Endothelial cell of umbilical vein (primary cell): ENCODE data around the gene ENTPD1. TPM values are rescaled to one million over a fixed set of nuclear protein-coding genes. Genes with fewer than 3 reads are reported as not detected.
A peak's percentile ranks its signal among the peaks of the same experiment; 100 is the strongest.

ENCODE experiments used
- BruUV-seq: library from RNA; stranded (reverse); fragments of 400-500 nt; replicated peaks from 2 replicates; lab custom pipeline; 2021; lab: Mats Ljungman, UMichigan
- CTCF ChIA-PET: fragments of 300-600, 350-600 bp; sonication (Branson Sonifier 250); formaldehyde crosslinking; loops from one replicate; lab custom pipeline; 2021; ENCODE audit warnings: antibody characterized with exemption, inconsistent platforms; lab: Charles Lee
- POLR2A ChIA-PET: fragments of 300-600, 350-600 bp; sonication (Branson Sonifier 250); formaldehyde crosslinking; loops from one replicate; lab custom pipeline; 2021; ENCODE audit warnings: antibody characterized with exemption, inconsistent platforms; lab: Charles Lee
- DNase-seq: peaks from one replicate; pipeline ENCODE4 v3.0.0-alpha.2; 2011; ENCODE audit warnings: low read depth, low spot score
- FAIRE-seq: peaks from 2 replicates; lab custom pipeline; 2011; peaks lifted over from hg19 to GRCh38; lab: Jason Lieb, UNC
- H2AFZ ChIP-seq: 2 replicates; pipeline ENCODE4 v1.6.0; 2012; ENCODE audit warnings: low read depth, low read length, control low read depth, inconsistent platforms
- H3K27ac ChIP-seq: 2 replicates; pipeline ENCODE4 v1.5.1; 2011; ENCODE audit warnings: low read depth, mild to moderate bottlenecking, control low read depth, low read length, moderate library complexity; ENCODE audit not compliant: insufficient read depth
- H3K27me3 ChIP-seq, 2 experiments: 2 replicates each; pipeline versions ENCODE4 v1.6.0 to v1.6.1; 2011; ENCODE audit warnings: low read length in 2 of 2, mixed read lengths in 1 of 2; ENCODE audit not compliant: control insufficient read depth in 2 of 2, insufficient read depth in 2 of 2
- H3K36me3 ChIP-seq, 2 experiments: 2 replicates in 1 of 2; 3 replicates in 1 of 2; pipeline ENCODE4 v1.5.1; 2011; ENCODE audit warnings: low read length in 2 of 2, mild to moderate bottlenecking in 1 of 2, moderate library complexity in 1 of 2; ENCODE audit not compliant: control insufficient read depth in 2 of 2, insufficient read depth in 2 of 2; ENCODE audit errors: extremely low read depth in 1 of 2
- H3K4me1 ChIP-seq: 3 replicates; pipeline ENCODE4 v1.5.1; 2011; ENCODE audit warnings: mild to moderate bottlenecking, low read length; ENCODE audit not compliant: control insufficient read depth, insufficient read depth; ENCODE audit errors: extremely low read depth
- H3K4me2 ChIP-seq: 2 replicates; pipeline ENCODE4 v1.6.1; 2011; ENCODE audit warnings: low read length, control low read depth, mixed read lengths; ENCODE audit not compliant: insufficient read depth
- H3K4me3 ChIP-seq, 3 experiments: fragments of 200-600 bp in 1 of 3; sonication (generic), shearing (Covaris generic) in 1 of 3; replicated peaks in 1 of 3; 2 replicates each; pipeline ENCODE4 v1.5.1; 2011 to 2016; ENCODE audit warnings: control low read depth in 3 of 3, low read length in 3 of 3, mild to moderate bottlenecking in 2 of 3, inconsistent platforms in 1 of 3, low read depth in 1 of 3, moderate library complexity in 1 of 3; ENCODE audit not compliant: insufficient read depth in 1 of 3
- H3K79me2 ChIP-seq: 2 replicates; pipeline ENCODE4 v1.6.0; 2012; ENCODE audit warnings: low read length, inconsistent platforms; ENCODE audit not compliant: control insufficient read depth, insufficient read depth
- H3K9ac ChIP-seq: replicated peaks from 2 replicates; pipeline ENCODE3; 2011; ENCODE audit warnings: low read length, control low read depth; ENCODE audit not compliant: insufficient read depth; ENCODE audit errors: extremely low read depth
- H3K9me1 ChIP-seq: replicated peaks from 3 replicates; pipeline ENCODE4 v1.6.0; 2011; ENCODE audit warnings: mild to moderate bottlenecking, low read length; ENCODE audit not compliant: control insufficient read depth, insufficient read depth; ENCODE audit errors: extremely low read depth
- H3K9me3 ChIP-seq: replicated peaks from 2 replicates; pipeline ENCODE4 v1.5.1; 2012; ENCODE audit warnings: low read length, inconsistent platforms; ENCODE audit not compliant: control insufficient read depth, insufficient read depth
- H4K20me1 ChIP-seq: replicated peaks from 2 replicates; pipeline ENCODE3; 2011; ENCODE audit warnings: mild to moderate bottlenecking, low read length; ENCODE audit not compliant: control insufficient read depth, insufficient read depth; ENCODE audit errors: extremely low read depth
- CTCF ChIP-seq, 2 donors: IDR thresholded peaks; 1 replicate in 1 of 2; 2 replicates in 1 of 2; pipeline ENCODE4 v1.5.1; 2011; ENCODE audit warnings: low read length in 2 of 2, mild to moderate bottlenecking in 2 of 2, moderate library complexity in 2 of 2, control low read depth in 1 of 2, inconsistent platforms in 1 of 2, low read depth in 1 of 2; ENCODE audit not compliant: insufficient read depth in 1 of 2; ENCODE audit errors: extremely low read depth in 1 of 2
- EZH2 ChIP-seq: IDR thresholded peaks from 2 replicates; pipeline ENCODE4 v1.6.1; 2012; ENCODE audit warnings: borderline replicate concordance, low read depth, mild to moderate bottlenecking, moderate library complexity, low read length, inconsistent platforms; ENCODE audit not compliant: severe bottlenecking
- FOS ChIP-seq: IDR thresholded peaks from 2 replicates; pipeline ENCODE4 v1.6.1; 2011; ENCODE audit warnings: mild to moderate bottlenecking, low read length, moderate library complexity, borderline replicate concordance; ENCODE audit not compliant: insufficient read depth
- GATA2 ChIP-seq: IDR thresholded peaks from 2 replicates; pipeline ENCODE4 v1.7.0; 2011; ENCODE audit warnings: low read depth, mild to moderate bottlenecking, moderate library complexity, mixed read lengths, low read length; ENCODE audit not compliant: insufficient read length, insufficient read depth
- JUN ChIP-seq: IDR thresholded peaks from 2 replicates; pipeline ENCODE4 v1.6.1; 2011; ENCODE audit warnings: borderline replicate concordance, low read depth; ENCODE audit not compliant: insufficient read length, insufficient read depth
- MYC ChIP-seq: IDR thresholded peaks from one replicate; pipeline ENCODE4 v1.6.1; 2011; ENCODE audit warnings: mild to moderate bottlenecking, low read depth, low read length
- POLR2A ChIP-seq: IDR thresholded peaks from 2 replicates; pipeline ENCODE4 v1.6.1; 2012; ENCODE audit warnings: low read depth, mild to moderate bottlenecking, control low read depth, low read length
- POLR2AphosphoS5 ChIP-seq: IDR thresholded peaks from 2 replicates; pipeline ENCODE4 v1.6.1; 2012; ENCODE audit warnings: low read depth, mild to moderate bottlenecking, control low read depth, low read length, moderate library complexity; ENCODE audit not compliant: insufficient read depth
- dilution Hi-C: fragments of 300-500 bp; cut with MboI; formaldehyde crosslinking; loops from one replicate; pipeline ENCODE4 v1.15.0; 2019; ENCODE audit warnings: low sequenced_read_pairs; ENCODE audit not compliant: extremely low pct_ligation_motif_present
- intact Hi-C: fragments of 100-400 bp; cut with micrococcal nuclease; formaldehyde crosslinking; loops from one replicate; pipeline ENCODE4 v1.10.0; 2022
- polyA plus RNA-seq, 4 experiments: library from polyadenylated mRNA; depleted of rRNA in 3 of 4; stranded (reverse) in 3 of 4; unstranded in 1 of 4; fragments of >200 nt; gene quantifications; 2 replicates each; pipeline versions ENCODE4 v1.2.1 to v1.2.3, GENCODE V29; 2011 to 2012; ENCODE audit warnings: missing spikeins in 1 of 4
- total RNA-seq: library from RNA; stranded (reverse); gene quantifications from 2 replicates; pipeline ENCODE4 v1.2.3, GENCODE V29; 2021
- TF ChIP-seq, protein P1 (sequence below): IDR thresholded peaks from 2 replicates; pipeline ENCODE4 v1.6.1; 2011; ENCODE audit not compliant: insufficient read depth, insufficient read length

ENTPD1 gene
- total and polyA plus RNA-seq, 2 donors (not counting 3 experiments of a cell fraction or from before 2014, with no cell fraction given) = 10.2 to 23.0 TPM

- CTCF ChIA-PET = interaction anchor here (0.7 to 2.2 kb wide), 13 partner anchors 9 to 427 kb away, joined by 3 to 26 read pairs (median 5); partner anchors contain the start of genes TCTN3 and ZNF518A
- Histone ChIP-seq H3K79me2 (no peaks in the 10 kb centered on the region), H3K4me1 (peaks cover 4% of the 10 kb centered on the region), H3K9ac (peak within 1 kb of the TSS; percentile 37), H3K36me3 (no peaks in the 10 kb centered on the region), H2AFZ (peak within 1 kb of the TSS; percentile 59), H3K27me3 (peaks cover 0 to 1% of the 10 kb centered on the region in 2 experiments), H3K9me1 (no peaks in the 10 kb centered on the region), H4K20me1 (no peaks in the 10 kb centered on the region), H3K4me2 (peak within 1 kb of the TSS; percentile 94), H3K9me3 (no peaks in the 10 kb centered on the region), H3K4me3 (peak within 1 kb of the TSS; percentile 15 to 80 (median 68)), H3K27ac (peak within 1 kb of the TSS; percentile 16)
- BruUV-seq = no TSS peak
- TF ChIP-seq GATA2 = no peak
- TF ChIP-seq POLR2A = peak; percentile 77
- TF ChIP-seq MYC = no peak
- TF ChIP-seq, protein P1, sequence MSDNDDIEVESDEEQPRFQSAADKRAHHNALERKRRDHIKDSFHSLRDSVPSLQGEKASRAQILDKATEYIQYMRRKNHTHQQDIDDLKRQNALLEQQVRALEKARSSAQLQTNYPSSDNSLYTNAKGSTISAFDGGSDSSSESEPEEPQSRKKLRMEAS = peak; percentile 5
- no peak for TF ChIP-seq JUN
- peak; percentile 22 for TF ChIP-seq CTCF (IDR thresholded peaks at IDR 0.05; ENCODE audit: extremely low read depth in 1 of 2, insufficient read depth in 1 of 2, low read depth in 1 of 2, low read length in 2 of 2)
- TF ChIP-seq FOS = no peak
- no peak for TF ChIP-seq POLR2AphosphoS5
- no peak for TF ChIP-seq EZH2
- intact Hi-C loops (loop anchor here (1.0 to 5.0 kb wide), 5 partner anchors 135 to 385 kb away; partner anchors contain the start of genes CCNJ and ZNF518A), dilution Hi-C loops (no loop called here)
- DNase-seq = peak; percentile 89
- FAIRE-seq = peak; percentile 93
- POLR2A ChIA-PET = interaction anchor here (0.6 to 0.8 kb wide), 2 partner anchors 66 to 222 kb away, joined by 3 read pairs; partner anchors contain the start of gene ZNF518A
These were observed 151.7 kb downstream of the ENTPD1 start, which contains the start of gene CC2D2B for GRCh38 chr10:95907456-95908253. Gene CC2D2B (plus strand): TSS chr10:95907975. CDS start chr10:95911324, 3,349 bp downstream.
